IMR-90 (cell line): Measurements from ENCODE around the gene AKNA. TPM values are rescaled to one million over a fixed set of nuclear protein-coding genes. Genes with fewer than 3 reads are reported as not detected.
"Not testable (repeated sequence)": the region's sequence is repeated elsewhere in the genome, so short reads cannot be mapped to it uniquely, and the experiment has no call there.

Experiments
- ATAC-seq: fragments of 200-7000 bp; cut with Tn5 transposase; 2 replicates; pipeline ENCODE4 v1.9.1; 2020; ENCODE audit warnings: low read depth, mild to moderate bottlenecking, moderate library complexity
- BruUV-seq: library from RNA; stranded (reverse); fragments of 400-500 nt; replicated peaks from 2 replicates; lab custom pipeline; 2021; lab: Mats Ljungman, UMichigan
- CTCF ChIA-PET: fragments of 300-600 bp; formaldehyde crosslinking; extraction: SDS; loops from one replicate; lab custom pipeline; 2021; ENCODE audit warnings: antibody characterized with exemption; lab: Yijun Ruan, JAX
- POLR2A ChIA-PET: fragments of 300-600 bp; sonication (Branson Sonifier 250); formaldehyde crosslinking; loops from one replicate; lab custom pipeline; 2022; ENCODE audit warnings: antibody characterized with exemption; ENCODE audit not compliant: unreplicated experiment; lab: Charles Lee
- DNase-seq: peaks from one replicate; pipeline ENCODE4 v3.0.0; 2013
- H2AFZ ChIP-seq: replicated peaks from 2 replicates; pipeline ENCODE3; 2013; ENCODE audit warnings: low read length, mild to moderate bottlenecking; ENCODE audit not compliant: poor library complexity
- H2AK5ac ChIP-seq: 2 replicates; pipeline ENCODE4 v1.6.1; 2013; ENCODE audit warnings: low read depth, low read length, inconsistent platforms
- H2AK9ac ChIP-seq: replicated peaks from 2 replicates; pipeline ENCODE3; 2013; ENCODE audit warnings: mild to moderate bottlenecking, low read depth, low read length, moderate library complexity; ENCODE audit not compliant: poor library complexity
- H2BK120ac ChIP-seq: 2 replicates; pipeline ENCODE4 v1.6.1; 2013; ENCODE audit warnings: low read depth, low read length, inconsistent platforms
- H2BK15ac ChIP-seq: 3 replicates; pipeline ENCODE4 v1.6.1; 2013; ENCODE audit warnings: low read depth, low read length, inconsistent platforms
- H2BK20ac ChIP-seq: 2 replicates; pipeline ENCODE4 v1.6.1; 2013; ENCODE audit warnings: low read depth, mild to moderate bottlenecking, inconsistent platforms, low read length, moderate library complexity
- H2BK5ac ChIP-seq: 2 replicates; pipeline ENCODE4 v1.6.1; 2013; ENCODE audit warnings: mild to moderate bottlenecking, low read depth, low read length, inconsistent platforms; ENCODE audit not compliant: poor library complexity, severe bottlenecking
- H3K14ac ChIP-seq: replicated peaks from 2 replicates; pipeline ENCODE4 v1.6.1; 2013; ENCODE audit warnings: low read depth, low read length, inconsistent platforms
- H3K18ac ChIP-seq: 2 replicates; pipeline ENCODE4 v1.6.1; 2013; ENCODE audit warnings: low read depth, low read length, control low read depth
- H3K23ac ChIP-seq: 2 replicates; pipeline ENCODE4 v1.6.1; 2013; ENCODE audit warnings: low read depth, low read length, inconsistent platforms
- H3K27ac ChIP-seq: 2 replicates; pipeline ENCODE4 v1.5.1; 2013; ENCODE audit warnings: mild to moderate bottlenecking, control low read depth, low read length; ENCODE audit not compliant: insufficient read depth
- H3K27me3 ChIP-seq: 2 replicates; pipeline ENCODE4 v1.6.1; 2013; ENCODE audit warnings: low read length; ENCODE audit not compliant: control insufficient read depth, insufficient read depth
- H3K36me3 ChIP-seq: 2 replicates; pipeline ENCODE4 v1.6.1; 2013; ENCODE audit warnings: low read length, mixed read lengths; ENCODE audit not compliant: control insufficient read depth, insufficient read depth
- H3K4ac ChIP-seq: 2 replicates; pipeline ENCODE4 v1.6.1; 2013; ENCODE audit warnings: low read depth, low read length, inconsistent platforms
- H3K4me1 ChIP-seq: 2 replicates; pipeline ENCODE4 v1.6.1; 2013; ENCODE audit warnings: low read length, mixed read lengths; ENCODE audit not compliant: control insufficient read depth, insufficient read depth
- H3K4me2 ChIP-seq: 2 replicates; pipeline ENCODE4 v1.6.1; 2013; ENCODE audit warnings: low read depth, mild to moderate bottlenecking, control low read depth, low read length, moderate library complexity
- H3K4me3 ChIP-seq: 2 replicates; pipeline ENCODE4 v1.5.1; 2013; ENCODE audit warnings: low read depth, mild to moderate bottlenecking, control low read depth, low read length, moderate library complexity; ENCODE audit not compliant: insufficient read depth
- H3K56ac ChIP-seq: 2 replicates; pipeline ENCODE4 v1.6.1; 2013; ENCODE audit warnings: low read length, inconsistent platforms; ENCODE audit not compliant: insufficient read depth; ENCODE audit errors: extremely low read depth
- H3K79me1 ChIP-seq, 2 experiments: 2 replicates each; pipeline ENCODE4 v1.6.1; 2013; ENCODE audit warnings: low read length in 2 of 2, inconsistent platforms in 1 of 2, low read depth in 1 of 2
- H3K9ac ChIP-seq: 2 replicates; pipeline ENCODE4 v1.6.1; 2013; ENCODE audit warnings: low read depth, low read length, control low read depth
- H3K9me1 ChIP-seq: 2 replicates; pipeline ENCODE4 v1.6.1; 2013; ENCODE audit warnings: low read length, inconsistent platforms; ENCODE audit not compliant: insufficient read depth
- H3K9me3 ChIP-seq: 2 replicates; pipeline ENCODE4 v1.6.1; 2013; ENCODE audit warnings: low read length; ENCODE audit not compliant: control insufficient read depth, insufficient read depth
- H4K20me1 ChIP-seq: 2 replicates; pipeline ENCODE4 v1.6.1; 2013; ENCODE audit warnings: low read length, inconsistent platforms; ENCODE audit not compliant: insufficient read depth
- H4K5ac ChIP-seq: 2 replicates; pipeline ENCODE4 v1.6.1; 2013; ENCODE audit warnings: mild to moderate bottlenecking, low read depth, low read length, control low read depth
- H4K8ac ChIP-seq, 2 experiments: 2 replicates each; pipeline ENCODE4 v1.6.1; 2013; ENCODE audit warnings: low read depth in 2 of 2, low read length in 2 of 2, control low read depth in 1 of 2, inconsistent platforms in 1 of 2
- H4K91ac ChIP-seq: 2 replicates; pipeline ENCODE4 v1.6.1; 2013; ENCODE audit warnings: low read depth, low read length, inconsistent platforms; ENCODE audit not compliant: insufficient read depth
- WGBS, 2 experiments: methylation state at CpG; one replicate each; pipeline versions ENCODE4 v1.1.5 to v1.1.7; 2013; ENCODE audit warnings: missing lambda C conversion rate in 2 of 2; ENCODE audit not compliant: insufficient read length in 1 of 2; ENCODE audit errors: extremely low coverage in 2 of 2; 5-methylcytosine and 5-hydroxymethylcytosine counted together
- dilution Hi-C: fragments of 300-500 bp; cut with HindIII; formaldehyde crosslinking; loops from one replicate; pipeline ENCODE4 v1.14.3; 2018; ENCODE audit warnings: low sequenced_read_pairs; ENCODE audit not compliant: unreplicated experiment
- in situ Hi-C: fragments of 300-500 bp; cut with MboI; formaldehyde crosslinking; loops from 3 replicates; pipeline ENCODE4 v1.14.3; 2019; ENCODE audit warnings: low sequenced_read_pairs, inconsistent platforms, mixed read lengths
- intact Hi-C: fragments of 100-400 bp; cut with micrococcal nuclease; formaldehyde crosslinking; loops from 2 replicates; pipeline ENCODE4 v1.10.0; 2022
- polyA plus RNA-seq, 3 experiments: library from polyadenylated mRNA; depleted of rRNA; stranded (reverse); fragments of >200 nt; gene quantifications; 2 replicates each; pipeline ENCODE4 v1.2.3, GENCODE V29; 2012; ENCODE audit warnings: low replicate concordance in 1 of 3
- total RNA-seq: library from RNA; depleted of rRNA; stranded (reverse); fragments of >200 nt; gene quantifications from 2 replicates; pipeline ENCODE4 v1.2.3, GENCODE V29; 2012

AKNA gene
- total and polyA plus RNA-seq, 2 of the 4 experiments (the other 2 are of a cell fraction): 2.7 to 7.3 TPM

DNA sequence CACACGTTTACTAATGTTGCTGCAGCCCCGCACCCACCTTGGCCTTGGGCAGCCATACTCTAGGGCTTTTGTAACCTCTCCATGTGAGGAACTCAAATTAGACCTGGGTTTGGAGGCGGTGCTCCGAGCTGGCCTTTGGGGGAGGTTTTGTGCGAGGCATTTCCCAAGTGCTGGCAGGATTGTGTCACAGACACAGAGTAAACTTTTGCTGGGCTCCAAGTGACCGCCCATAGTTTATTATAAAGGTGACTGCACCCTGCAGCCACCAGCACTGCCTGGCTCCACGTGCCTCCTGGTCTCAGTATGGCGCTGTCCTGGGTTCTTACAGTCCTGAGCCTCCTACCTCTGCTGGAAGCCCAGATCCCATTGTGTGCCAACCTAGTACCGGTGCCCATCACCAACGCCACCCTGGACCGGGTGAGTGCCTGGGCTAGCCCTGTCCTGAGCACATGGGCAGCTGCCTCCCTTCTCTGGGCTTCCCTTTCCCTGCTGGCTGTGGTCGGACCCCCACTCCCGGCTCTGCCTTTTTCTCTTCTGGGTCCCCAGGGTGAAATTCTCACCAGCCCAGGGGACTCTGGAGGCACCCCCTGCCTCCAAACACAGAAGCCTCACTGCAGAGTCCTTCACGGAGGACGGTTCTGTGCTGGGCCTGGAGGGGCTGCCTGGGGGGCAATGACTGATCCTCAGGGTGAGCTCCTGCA is 64.8 kb downstream of the AKNA start, which contains the start of gene ORM1:
Gene ORM1, plus strand, starts transcription at position 268 of the 701 bp plus-strand sequence. Its CDS starts 36 bp downstream, at position 304.
- in situ Hi-C loops, CTCF ChIA-PET, H3K4ac ChIP-seq, H3K14ac ChIP-seq, POLR2A ChIA-PET, H2BK5ac ChIP-seq, dilution Hi-C loops, H2AFZ ChIP-seq, H4K20me1 ChIP-seq, H3K36me3 ChIP-seq, H2BK15ac ChIP-seq, H4K5ac ChIP-seq, intact Hi-C loops, H3K56ac ChIP-seq, H3K9me1 ChIP-seq, H3K4me3 ChIP-seq, H3K27me3 ChIP-seq, H3K23ac ChIP-seq, H2AK9ac ChIP-seq, H4K91ac ChIP-seq, H3K9me3 ChIP-seq, H3K9ac ChIP-seq, H3K79me1 ChIP-seq, DNase-seq, H4K8ac ChIP-seq, H3K27ac ChIP-seq, H3K4me1 ChIP-seq, BruUV-seq, H3K18ac ChIP-seq: not testable (repeated sequence)
- no CpG with 5 or more reads among the region's 15 CpGs for WGBS, 2 experiments
- peak within 1 kb of the TSS; percentile 69; the same call in 1 of the 2 replicates for H2BK20ac ChIP-seq
- H2BK120ac ChIP-seq: peak within 1 kb of the TSS; percentile 37; the same call in 1 of the 2 replicates
- peak; percentile 5; the same call in 1 of the 2 replicates for ATAC-seq
- peak within 1 kb of the TSS; percentile 73 for H2AK5ac ChIP-seq
- H3K4me2 ChIP-seq: 0 out of 2 replicates have a peak within 1 kb of the TSS, but pooled peaks have one; percentile 44

DNA sequence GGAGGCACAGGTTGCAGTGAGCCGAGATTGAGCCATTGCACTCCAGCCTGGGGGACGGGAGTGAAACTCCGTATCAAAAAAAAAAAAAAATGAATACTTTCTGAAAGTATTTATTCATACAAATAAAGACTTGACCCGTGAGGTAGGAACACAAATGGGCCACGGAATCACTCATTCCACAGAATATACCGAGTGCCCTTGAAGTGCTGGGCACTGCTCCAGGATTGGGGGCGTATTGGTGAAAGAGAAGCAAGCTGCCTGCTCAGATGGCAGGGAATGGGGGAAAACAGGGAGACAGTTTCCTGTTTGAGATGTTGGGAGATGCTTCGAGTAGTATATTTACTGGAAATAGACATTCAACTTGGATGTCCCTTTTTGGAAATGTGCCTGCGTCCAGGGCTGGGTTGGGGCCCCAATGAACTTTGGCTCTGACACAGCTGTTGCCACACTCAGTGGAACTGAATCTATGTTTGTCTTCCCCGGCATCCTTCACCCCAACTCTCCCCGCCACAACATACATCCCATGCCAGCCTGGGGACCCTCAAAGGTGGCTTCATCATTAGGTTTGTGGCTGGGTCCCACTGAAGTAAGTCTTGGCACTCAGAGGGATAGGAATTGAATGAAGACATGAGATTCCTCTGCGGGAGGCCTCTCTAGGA is 65.5 kb downstream of the AKNA start:
- H3K14ac ChIP-seq, H4K20me1 ChIP-seq, H3K4ac ChIP-seq, H4K8ac ChIP-seq, CTCF ChIA-PET, H3K27ac ChIP-seq, H3K4me3 ChIP-seq, H2BK15ac ChIP-seq, H4K5ac ChIP-seq, H3K4me1 ChIP-seq, in situ Hi-C loops, H3K18ac ChIP-seq, H4K91ac ChIP-seq, H3K79me1 ChIP-seq, H3K23ac ChIP-seq, dilution Hi-C loops, H2AK9ac ChIP-seq, H3K9ac ChIP-seq, H3K27me3 ChIP-seq, intact Hi-C loops, H3K56ac ChIP-seq, POLR2A ChIA-PET, H2AFZ ChIP-seq, H3K9me3 ChIP-seq, BruUV-seq, H2BK5ac ChIP-seq, H3K9me1 ChIP-seq, H3K36me3 ChIP-seq: not testable (repeated sequence)
- ATAC-seq (peak; percentile 47), DNase-seq (peak; percentile 65)
- peak overlapping the region; percentile 69; the same call in 1 of the 2 replicates for H2BK20ac ChIP-seq
- WGBS, 2 experiments: no CpG with 5 or more reads among the region's 12 CpGs
- H2BK120ac ChIP-seq: peak overlapping the region; percentile 37; the same call in 1 of the 2 replicates
- H2AK5ac ChIP-seq: peak overlapping the region; percentile 52
- H3K4me2 ChIP-seq: 0 out of 2 replicates have a peak overlapping the region, but pooled peaks have one; percentile 44
